Measurements from ENCODE around the gene CFH. TPM values are rescaled to one million over a fixed set of nuclear protein-coding genes. Genes with fewer than 3 reads are reported as not detected.
"Not testable (repeated sequence)": the region's sequence is repeated elsewhere in the genome, so short reads cannot be mapped to it uniquely, and the experiment has no call there.

The CFH gene
- total RNA-seq, 1 donor from 2014 or later: 6.5 TPM

DNA sequence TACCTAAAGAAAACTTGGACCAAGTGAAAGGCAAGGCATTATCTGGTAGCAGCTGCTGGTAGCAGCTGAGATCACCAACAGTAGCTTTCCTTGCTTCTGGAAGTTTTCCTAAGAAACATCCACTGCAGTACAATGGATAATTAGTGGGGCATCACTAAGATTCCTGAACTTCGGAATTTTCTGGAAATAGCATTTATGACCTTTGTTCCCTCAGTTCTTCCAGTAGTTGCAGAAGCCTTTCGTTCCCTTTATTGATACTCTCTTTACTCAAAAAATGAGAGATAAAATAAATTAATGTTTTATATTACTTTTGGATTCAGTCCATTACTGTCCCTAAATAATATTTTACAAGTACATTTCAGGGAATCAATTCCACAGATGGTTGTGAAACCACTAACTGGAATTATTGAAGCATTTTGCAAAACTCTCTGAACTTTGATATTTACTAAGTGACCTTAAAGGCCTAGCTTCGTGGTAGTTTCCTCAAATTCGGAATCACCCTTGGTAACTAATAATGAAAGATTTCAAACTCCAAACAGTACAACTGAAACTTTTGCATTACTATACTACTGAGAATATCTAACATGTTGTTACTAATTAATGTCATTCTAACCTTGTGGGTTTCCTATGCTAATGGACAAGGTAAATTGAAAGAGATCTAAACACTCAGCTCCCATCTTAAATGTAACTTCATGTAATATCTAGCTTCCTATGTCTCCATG is 113.3 kb downstream of the CFH start:
- not testable (repeated sequence) for DNase-seq (ENCODE audit: low read depth in 2 of 2)

- not testable (repeated sequence) for DNase-seq (ENCODE audit: low read depth in 2 of 2)
Measured at GRCh38 chr1:196769823-196770222, 118.0 kb downstream of the CFH start.

DNA sequence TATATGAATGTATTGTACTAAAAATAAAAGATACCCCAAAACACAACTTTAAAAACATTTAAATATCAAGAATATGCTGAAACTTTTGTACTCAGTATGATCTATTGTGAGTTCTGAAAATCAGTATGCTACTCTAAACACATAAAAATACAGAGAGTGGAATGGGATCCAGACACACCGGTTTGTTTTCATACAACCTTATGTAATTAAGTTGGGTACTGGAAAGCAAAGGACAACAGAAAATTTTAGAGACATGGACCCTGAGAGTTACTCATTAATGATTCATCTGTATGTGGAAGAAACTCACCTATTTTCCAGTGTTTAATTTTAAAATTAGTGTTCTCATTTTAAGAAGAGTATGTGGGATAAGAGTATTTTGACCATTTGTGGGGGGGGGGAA is 121.9 kb downstream of the CFH start:
- no peak for DNase-seq (ENCODE audit: low read depth in 2 of 2)

DNA sequence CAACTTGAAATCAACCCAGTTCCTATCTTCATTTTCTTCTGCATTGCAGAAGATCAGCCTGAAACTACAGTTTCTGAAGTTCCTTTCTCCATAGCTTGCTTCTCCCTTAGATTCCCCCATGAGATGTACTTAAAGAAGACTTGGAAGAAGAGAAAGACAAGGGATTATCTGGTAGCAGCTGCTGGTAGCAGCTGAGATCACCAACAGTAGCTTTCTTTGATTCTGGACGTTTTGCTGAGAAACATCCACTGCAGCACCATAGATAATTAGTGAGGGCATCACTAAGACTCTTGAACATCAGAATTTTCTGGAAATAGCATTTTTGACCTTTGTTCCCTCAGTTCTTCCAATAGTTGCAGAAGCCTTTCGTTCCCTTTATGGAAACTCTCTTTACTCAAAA is 122.3 kb downstream of the CFH start:
- no peak for DNase-seq (ENCODE audit: low read depth in 2 of 2)

DNA sequence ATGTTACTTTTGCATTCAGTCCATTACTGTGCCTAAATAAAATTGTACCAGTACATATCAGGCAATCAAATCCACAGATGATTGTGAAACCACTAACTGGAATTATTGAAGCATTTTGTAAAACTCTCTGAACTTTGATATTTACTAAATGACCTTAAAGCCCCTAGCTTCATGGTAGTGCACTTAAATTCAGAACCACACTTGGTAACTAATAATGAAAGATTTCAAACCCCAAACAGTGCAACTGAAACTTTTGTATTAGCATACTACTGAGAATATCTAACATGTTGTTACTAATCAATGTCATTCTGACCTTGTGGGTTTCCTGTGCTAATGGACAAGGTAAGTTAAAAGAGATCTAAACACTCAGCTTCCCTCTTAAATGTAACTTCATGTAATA is 122.8 kb downstream of the CFH start, which contains the start of gene CFHR3:
Gene CFHR3, plus strand, starts transcription at position 238 of the 400 bp plus-strand sequence. Its CDS starts 47 bp downstream, at position 285.
- DNase-seq (ENCODE audit: low read depth in 2 of 2): no peak

- no peak for DNase-seq (ENCODE audit: low read depth in 2 of 2)
Measured at GRCh38 chr1:196777603-196778002, 125.8 kb downstream of the CFH start.

- DNase-seq (ENCODE audit: low read depth in 2 of 2): no peak
Measured at GRCh38 chr1:196779093-196779492, 127.2 kb downstream of the CFH start.

- DNase-seq (ENCODE audit: low read depth in 2 of 2): not testable (repeated sequence)
Measured at GRCh38 chr1:196791252-196791651, 139.4 kb downstream of the CFH start.

DNA sequence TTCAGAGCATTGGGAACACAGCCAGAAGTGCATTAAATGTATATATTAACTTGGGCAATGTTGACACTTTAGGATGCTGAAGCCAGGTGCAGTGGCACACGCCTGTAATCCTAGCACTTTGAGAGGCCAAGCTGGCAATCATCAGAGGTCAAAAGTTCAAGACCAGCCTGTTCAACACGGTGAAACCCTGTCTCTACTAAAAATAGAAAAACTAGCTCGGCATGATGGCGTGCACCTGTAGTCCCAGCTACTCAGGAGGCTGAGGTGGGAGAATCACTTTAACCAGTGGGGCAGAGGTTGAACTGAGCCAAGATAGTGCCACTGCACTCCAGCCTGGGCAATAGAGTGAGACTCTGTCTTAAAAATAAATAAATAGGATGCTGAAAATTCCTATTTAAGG is 142.3 kb downstream of the CFH start:
- DNase-seq (ENCODE audit: low read depth in 2 of 2): not testable (repeated sequence)

Other genes with a start within 250 kb of the CFH start
- gene KCNT2, start 43.6 kb upstream of the CFH start, total RNA-seq: under 0.01 and 0.13 TPM in 2 replicates
- under 0.01 TPM in 1 of 2 replicates, not detected in the other for gene CFHR3, start 122.8 kb downstream of the CFH start, total RNA-seq
- gene CFHR1, start 167.7 kb downstream of the CFH start, total RNA-seq: not detected in 2 replicates
- gene CFHR4, start 236.0 kb downstream of the CFH start, total RNA-seq: not detected in 2 replicates